Astrocyte of the cerebellum (primary cell): ENCODE data around the gene GON4L.
"Not testable (repeated sequence)": the region's sequence is repeated elsewhere in the genome, so short reads cannot be mapped to it uniquely, and the experiment has no call there.

Source experiments
- DNase-seq: peaks from one replicate; pipeline ENCODE4 v3.0.0-alpha.2; 2011; ENCODE audit warnings: low read depth
- H3K4me3 ChIP-seq: 2 replicates; pipeline ENCODE4 v1.5.1; 2011; ENCODE audit warnings: mild to moderate bottlenecking, low read depth, low read length, moderate library complexity
- CTCF ChIP-seq: IDR thresholded peaks from 2 replicates; pipeline ENCODE4 v1.5.1; 2012; ENCODE audit warnings: low read length, low read depth, moderate library complexity, mild to moderate bottlenecking; ENCODE audit errors: missing control alignments
- in situ Hi-C: cut with HindIII; loops from 2 replicates; pipeline ENCODE4 v1.10.0; 2017; ENCODE audit warnings: low sequenced_read_pairs

Gene GON4L

GRCh38 chr1:155856975-155857930 lies at the start of gene GON4L:
TSS of gene GON4L (minus strand) at chr1:155857214. CDS start at chr1:155853780, 3,434 bp downstream.
- TF ChIP-seq CTCF: no peak
- peak; percentile 82 for DNase-seq
- in situ Hi-C loops: no loop called here
- peak within 1 kb of the TSS; percentile 82 for H3K4me3 ChIP-seq

- TF ChIP-seq CTCF: no peak
- H3K4me3 ChIP-seq: no peak overlapping the region
- DNase-seq: no peak
- in situ Hi-C loops: no loop called here
Observed at GRCh38 chr1:155904261-155904660, 47.2 kb upstream of the GON4L start.

- no peak for DNase-seq
- H3K4me3 ChIP-seq: no peak overlapping the region
- in situ Hi-C loops: no loop called here
- TF ChIP-seq CTCF: no peak
Observed at GRCh38 chr1:155900161-155900560, 43.1 kb upstream of the GON4L start.

- DNase-seq: no peak
- TF ChIP-seq CTCF: no peak
- no peak overlapping the region for H3K4me3 ChIP-seq
- in situ Hi-C loops: no loop called here
Observed at GRCh38 chr1:155899683-155900082, 42.7 kb upstream of the GON4L start.

GRCh38 chr1:155898888-155899287 lies 41.9 kb upstream of the GON4L start:
- no peak overlapping the region for H3K4me3 ChIP-seq
- TF ChIP-seq CTCF: no peak
- in situ Hi-C loops: no loop called here
- no peak for DNase-seq

GRCh38 chr1:155897746-155898145 lies 40.7 kb upstream of the GON4L start:
- no peak overlapping the region for H3K4me3 ChIP-seq
- no peak for DNase-seq
- in situ Hi-C loops: no loop called here
- TF ChIP-seq CTCF: no peak

- DNase-seq, in situ Hi-C loops, H3K4me3 ChIP-seq: not testable (repeated sequence)
Observed at GRCh38 chr1:155896476-155896875, 39.5 kb upstream of the GON4L start.

- in situ Hi-C loops, H3K4me3 ChIP-seq, DNase-seq: not testable (repeated sequence)
Observed at GRCh38 chr1:155895617-155896016, 38.6 kb upstream of the GON4L start.
